Glutamatergic neuron (in vitro differentiated cells): ENCODE results near the gene UBE2F. TPM values are rescaled to one million over a fixed set of nuclear protein-coding genes. Genes with fewer than 3 reads are reported as not detected.

Source experiments
- DNase-seq: peaks from one replicate; pipeline ENCODE4 v3.0.0; 2022
- H3K27ac Mint-ChIP-seq: one replicate; pipeline ENCODE4 v1.8.0; 2020; ENCODE audit warnings: mild to moderate bottlenecking, mixed read lengths, inconsistent platforms; ENCODE audit not compliant: unreplicated experiment
- H3K27me3 Mint-ChIP-seq: one replicate; pipeline ENCODE4 v1.8.0; 2020; ENCODE audit warnings: mild to moderate bottlenecking, moderate library complexity, mixed read lengths, inconsistent platforms; ENCODE audit not compliant: unreplicated experiment
- H3K36me3 Mint-ChIP-seq: one replicate; pipeline ENCODE4 v1.8.0; 2020; ENCODE audit warnings: mild to moderate bottlenecking, mixed read lengths, inconsistent platforms; ENCODE audit not compliant: unreplicated experiment
- H3K4me1 Mint-ChIP-seq: one replicate; pipeline ENCODE4 v1.8.0; 2020; ENCODE audit warnings: mild to moderate bottlenecking, low read depth, mixed read lengths, inconsistent platforms; ENCODE audit not compliant: unreplicated experiment
- H3K4me3 Mint-ChIP-seq: one replicate; pipeline ENCODE4 v1.8.0; 2020; ENCODE audit warnings: mild to moderate bottlenecking, mixed read lengths, inconsistent platforms; ENCODE audit not compliant: unreplicated experiment
- H3K9me3 Mint-ChIP-seq: one replicate; pipeline ENCODE4 v1.8.0; 2020; ENCODE audit warnings: mild to moderate bottlenecking, moderate library complexity, mixed read lengths, inconsistent platforms; ENCODE audit not compliant: unreplicated experiment
- CTCF ChIP-seq: fragments of 200-600 bp; sonication (generic); IDR thresholded peaks from one replicate; pipeline ENCODE4 v1.5.0; 2021; ENCODE audit not compliant: partially characterized antibody, unreplicated experiment
- total RNA-seq: library from RNA; stranded (reverse); fragmentation: NEBNext Ultra II Directional; extraction: Animal tissue kit (Norgen Biotek cat#: 25700); gene quantifications from one replicate; pipeline ENCODE4 v1.2.1, GENCODE V29; 2021; ENCODE audit not compliant: unreplicated experiment

The UBE2F gene
- total RNA-seq, 1 donor from 2014 or later, result 43.0 TPM

DNA sequence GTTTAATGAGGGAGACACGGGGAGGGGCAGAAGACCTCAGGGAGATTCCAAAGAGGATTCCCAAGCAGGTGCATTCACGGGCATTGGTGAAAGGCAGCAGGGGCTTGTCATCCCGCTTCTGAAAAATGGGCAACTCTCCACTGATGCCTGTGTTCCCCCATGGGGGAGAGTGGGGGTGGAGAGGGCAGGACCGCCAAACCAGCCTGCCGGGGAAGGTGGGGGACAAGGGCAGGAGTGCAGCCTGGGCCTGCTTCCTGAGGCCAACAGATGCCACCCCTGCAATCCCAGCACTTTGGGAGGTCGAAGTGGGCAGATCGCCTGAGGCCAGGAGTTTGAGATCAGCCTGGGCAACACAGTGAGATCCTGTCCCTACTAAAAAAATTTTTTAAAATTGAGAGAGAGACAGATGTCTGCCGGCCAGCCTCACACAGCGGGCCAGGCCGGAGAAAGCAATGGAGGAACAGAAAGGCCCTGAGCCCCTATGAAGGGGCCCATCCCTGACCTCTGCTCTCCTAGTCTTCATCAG lies 44.8 kb upstream of the UBE2F start:
- TF ChIP-seq CTCF, result no peak
- peaks cover 4% of the 10 kb centered on the region for H3K4me1 Mint-ChIP-seq
- H3K27ac Mint-ChIP-seq, result peak overlapping the region; percentile 38
- H3K36me3 Mint-ChIP-seq, result peaks cover 4% of the 10 kb centered on the region
- no peaks in the 10 kb centered on the region for H3K9me3 Mint-ChIP-seq
- DNase-seq, result no peak
- peaks cover 4% of the 10 kb centered on the region for H3K27me3 Mint-ChIP-seq
- H3K4me3 Mint-ChIP-seq, result no peak overlapping the region

- DNase-seq, result no peak
- Mint-ChIP-seq H3K9me3 (peaks cover 1% of the 10 kb centered on the region), H3K27ac (no peak overlapping the region), H3K27me3 (peaks cover 5% of the 10 kb centered on the region), H3K36me3 (peaks cover 4% of the 10 kb centered on the region), H3K4me3 (no peak overlapping the region), H3K4me1 (peaks cover 2% of the 10 kb centered on the region)
- no peak for TF ChIP-seq CTCF
Observed at GRCh38 chr2:237922641-237923361, 44.0 kb upstream of the UBE2F start.

DNA sequence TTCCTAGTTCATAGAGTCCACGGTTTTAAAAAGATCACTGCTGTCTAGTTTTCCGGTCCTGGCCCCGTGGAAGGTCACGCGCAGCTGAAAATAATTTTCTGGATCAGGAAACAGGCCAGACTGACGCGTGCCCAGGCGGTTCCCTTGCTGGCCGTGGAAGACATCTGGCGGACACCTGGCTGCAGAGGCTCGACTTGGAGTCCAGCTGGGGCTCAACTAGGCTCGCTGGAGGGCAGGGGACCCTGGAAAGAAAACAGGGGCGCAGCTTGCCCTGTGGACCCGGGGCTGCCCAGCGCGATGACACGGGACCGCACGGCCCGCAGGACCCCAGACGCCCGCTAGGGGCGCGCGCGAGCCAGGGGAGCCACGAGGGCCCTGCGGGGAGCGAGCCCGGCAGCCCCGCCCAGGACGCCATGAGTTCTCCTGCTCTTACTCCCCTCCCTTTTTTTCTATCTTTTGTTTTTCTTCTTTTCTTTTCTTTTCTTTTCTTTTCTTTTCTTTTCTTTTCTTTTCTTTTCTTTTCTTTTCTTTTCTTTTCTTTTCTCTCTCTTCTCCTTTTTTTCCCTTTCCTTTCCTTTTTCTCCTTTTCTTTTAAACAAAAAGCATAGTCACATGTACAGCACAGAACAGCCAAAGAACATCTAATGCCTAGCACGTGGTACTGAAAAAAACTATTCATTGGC lies 43.2 kb upstream of the UBE2F start:
- H3K27ac Mint-ChIP-seq, result no peak overlapping the region
- DNase-seq, result peak; percentile 90
- H3K4me3 Mint-ChIP-seq, result peak overlapping the region; percentile 55
- peaks cover 1% of the 10 kb centered on the region for H3K9me3 Mint-ChIP-seq
- peak; percentile 98 for TF ChIP-seq CTCF
- peaks cover 6% of the 10 kb centered on the region for H3K36me3 Mint-ChIP-seq
- H3K4me1 Mint-ChIP-seq, result peaks cover 2% of the 10 kb centered on the region
- peaks cover 8% of the 10 kb centered on the region for H3K27me3 Mint-ChIP-seq

DNA sequence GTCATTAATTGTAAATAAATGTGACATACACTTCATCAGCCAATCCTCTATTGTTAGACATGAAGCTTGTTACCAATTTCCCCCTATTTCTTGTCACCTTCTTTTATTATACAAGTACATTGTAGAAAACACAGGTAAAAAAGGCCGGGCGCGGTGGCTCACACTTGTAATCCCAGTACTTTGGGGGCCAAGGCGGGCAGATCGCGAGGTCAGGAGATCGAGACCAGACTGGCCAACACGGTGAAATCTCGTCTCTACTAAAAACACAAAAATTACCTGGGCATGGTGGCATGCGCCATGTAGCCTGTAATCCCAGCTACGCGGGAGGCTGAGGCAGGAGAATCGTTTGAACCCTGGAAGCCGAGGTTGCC lies 42.7 kb upstream of the UBE2F start:
- no peak for DNase-seq
- H3K27ac Mint-ChIP-seq, result no peak overlapping the region
- H3K9me3 Mint-ChIP-seq, result peaks cover 1% of the 10 kb centered on the region
- H3K27me3 Mint-ChIP-seq, result peaks cover 8% of the 10 kb centered on the region
- peaks cover 8% of the 10 kb centered on the region for H3K36me3 Mint-ChIP-seq
- TF ChIP-seq CTCF, result no peak
- peaks cover 2% of the 10 kb centered on the region for H3K4me1 Mint-ChIP-seq
- H3K4me3 Mint-ChIP-seq, result no peak overlapping the region

GRCh38 chr2:237927135-237927534 lies 39.7 kb upstream of the UBE2F start:
- peaks cover 2% of the 10 kb centered on the region for H3K4me1 Mint-ChIP-seq
- no peak for DNase-seq
- H3K9me3 Mint-ChIP-seq, result peaks cover 7% of the 10 kb centered on the region
- no peak overlapping the region for H3K4me3 Mint-ChIP-seq
- peaks cover 8% of the 10 kb centered on the region for H3K27me3 Mint-ChIP-seq
- TF ChIP-seq CTCF, result no peak
- H3K36me3 Mint-ChIP-seq, result peaks cover 14% of the 10 kb centered on the region
- H3K27ac Mint-ChIP-seq, result no peak overlapping the region
